ENCODE data around the gene GTF3C5. TPM values are rescaled to one million over a fixed set of nuclear protein-coding genes. Genes with fewer than 3 reads are reported as not detected.
A peak's percentile ranks its signal among the peaks of the same experiment; 100 is the strongest.

GTF3C5 gene
- total and polyA plus RNA-seq, 9 of the 15 experiments (the other 6 are each of a cell fraction or from before 2014, with no cell fraction given), result 3.8 to 118 (median 83.7) TPM

- TF ChIP-seq ZFP91 (CRISPR knock-in tag; IDR thresholded peaks at IDR 0.05) (no peak), GTF3C2 (IDR thresholded peaks at IDR 0.05; ENCODE audit: borderline replicate concordance, extremely low read depth, insufficient read length) (no peak), HDAC2 (IDR thresholded peaks at IDR 0.05) (no peak), SMAD4 (CRISPR knock-in tag; conservative IDR thresholded peaks at IDR 0.05) (no peak), SMAD1 (IDR thresholded peaks at IDR 0.05; ENCODE audit: low read depth, low read length, partially characterized antibody) (no peak), TSC22D4 (tag; IDR thresholded peaks at IDR 0.05) (no peak), TFAP4 (CRISPR knock-in tag; IDR thresholded peaks at IDR 0.05; ENCODE audit: borderline replicate concordance) (no peak), ZNF696 (CRISPR knock-in tag; conservative IDR thresholded peaks at IDR 0.05) (no peak), THAP7 (CRISPR knock-in tag; IDR thresholded peaks at IDR 0.05) (no peak), REST (IDR thresholded peaks at IDR 0.05; ENCODE audit: borderline replicate concordance) (peak; percentile 25; the same call in 1 of the 2 replicates), REST (CRISPR knock-in tag; IDR thresholded peaks at IDR 0.05; ENCODE audit: low read depth) (no peak), ARID1B (IDR thresholded peaks at IDR 0.05) (peak; percentile 53; the same call in 1 of the 2 replicates), KDM5B (IDR thresholded peaks at IDR 0.05; ENCODE audit: insufficient replicate concordance, low read depth, low read length) (no peak), ZNF384 (IDR thresholded peaks at IDR 0.05; ENCODE audit: low read depth, low read length) (no peak)
These were observed 17.8 kb downstream of the GTF3C5 start (continued) for GRCh38 chr9:133048595-133048994.
